Fibroblast of lung (primary cell): Measurements from ENCODE around the gene AMMECR1L.

Experiments used
- EZH2 ChIP-seq: IDR thresholded peaks from 2 replicates; pipeline ENCODE4 v1.5.1; 2012; ENCODE audit warnings: low read length, control low read depth, mild to moderate bottlenecking; ENCODE audit errors: missing control alignments
- TF ChIP-seq, protein P1 (sequence below), 2 donors: IDR thresholded peaks in 1 of 2; conservative IDR thresholded peaks in 1 of 2; 1 replicate in 1 of 2; 2 replicates in 1 of 2; pipeline ENCODE4 v1.5.1; 2011 to 2012; ENCODE audit warnings: low read length in 2 of 2, control low read depth in 1 of 2, inconsistent platforms in 1 of 2, low read depth in 1 of 2, mild to moderate bottlenecking in 1 of 2

DNA sequence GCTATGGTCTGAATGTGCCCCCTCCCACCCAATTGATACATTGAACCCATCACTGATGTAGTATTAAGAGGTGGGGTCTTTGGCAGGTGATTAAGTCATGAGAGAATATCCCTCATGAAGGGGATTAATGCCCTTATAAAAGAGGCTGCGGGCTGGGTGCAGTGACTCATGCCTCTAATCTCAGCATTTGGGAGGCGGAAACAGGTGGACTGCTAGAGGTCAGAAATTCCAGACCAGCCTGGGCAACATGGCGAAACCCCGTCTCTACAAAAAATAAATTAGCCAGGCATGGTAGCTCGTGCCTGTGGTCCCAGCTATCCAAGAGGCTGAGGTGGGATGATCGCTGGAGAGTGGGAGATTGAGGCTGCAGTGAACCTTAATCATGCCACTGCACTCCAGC is 42.1 kb downstream of the AMMECR1L start:
- TF ChIP-seq EZH2, result no peak
- TF ChIP-seq, protein P1, sequence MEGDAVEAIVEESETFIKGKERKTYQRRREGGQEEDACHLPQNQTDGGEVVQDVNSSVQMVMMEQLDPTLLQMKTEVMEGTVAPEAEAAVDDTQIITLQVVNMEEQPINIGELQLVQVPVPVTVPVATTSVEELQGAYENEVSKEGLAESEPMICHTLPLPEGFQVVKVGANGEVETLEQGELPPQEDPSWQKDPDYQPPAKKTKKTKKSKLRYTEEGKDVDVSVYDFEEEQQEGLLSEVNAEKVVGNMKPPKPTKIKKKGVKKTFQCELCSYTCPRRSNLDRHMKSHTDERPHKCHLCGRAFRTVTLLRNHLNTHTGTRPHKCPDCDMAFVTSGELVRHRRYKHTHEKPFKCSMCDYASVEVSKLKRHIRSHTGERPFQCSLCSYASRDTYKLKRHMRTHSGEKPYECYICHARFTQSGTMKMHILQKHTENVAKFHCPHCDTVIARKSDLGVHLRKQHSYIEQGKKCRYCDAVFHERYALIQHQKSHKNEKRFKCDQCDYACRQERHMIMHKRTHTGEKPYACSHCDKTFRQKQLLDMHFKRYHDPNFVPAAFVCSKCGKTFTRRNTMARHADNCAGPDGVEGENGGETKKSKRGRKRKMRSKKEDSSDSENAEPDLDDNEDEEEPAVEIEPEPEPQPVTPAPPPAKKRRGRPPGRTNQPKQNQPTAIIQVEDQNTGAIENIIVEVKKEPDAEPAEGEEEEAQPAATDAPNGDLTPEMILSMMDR (conservative IDR thresholded peaks at IDR 0.05 in 1 of 2, IDR thresholded peaks at IDR 0.05 in 1 of 2; ENCODE audit: low read depth in 1 of 2, low read length in 2 of 2), result no peak
